Measurements from ENCODE around the gene PARD3.
A peak's percentile ranks its signal among the peaks of the same experiment; 100 is the strongest.
"Not testable (repeated sequence)": the region's sequence is repeated elsewhere in the genome, so short reads cannot be mapped to it uniquely, and the experiment has no call there.

Gene PARD3

DNA sequence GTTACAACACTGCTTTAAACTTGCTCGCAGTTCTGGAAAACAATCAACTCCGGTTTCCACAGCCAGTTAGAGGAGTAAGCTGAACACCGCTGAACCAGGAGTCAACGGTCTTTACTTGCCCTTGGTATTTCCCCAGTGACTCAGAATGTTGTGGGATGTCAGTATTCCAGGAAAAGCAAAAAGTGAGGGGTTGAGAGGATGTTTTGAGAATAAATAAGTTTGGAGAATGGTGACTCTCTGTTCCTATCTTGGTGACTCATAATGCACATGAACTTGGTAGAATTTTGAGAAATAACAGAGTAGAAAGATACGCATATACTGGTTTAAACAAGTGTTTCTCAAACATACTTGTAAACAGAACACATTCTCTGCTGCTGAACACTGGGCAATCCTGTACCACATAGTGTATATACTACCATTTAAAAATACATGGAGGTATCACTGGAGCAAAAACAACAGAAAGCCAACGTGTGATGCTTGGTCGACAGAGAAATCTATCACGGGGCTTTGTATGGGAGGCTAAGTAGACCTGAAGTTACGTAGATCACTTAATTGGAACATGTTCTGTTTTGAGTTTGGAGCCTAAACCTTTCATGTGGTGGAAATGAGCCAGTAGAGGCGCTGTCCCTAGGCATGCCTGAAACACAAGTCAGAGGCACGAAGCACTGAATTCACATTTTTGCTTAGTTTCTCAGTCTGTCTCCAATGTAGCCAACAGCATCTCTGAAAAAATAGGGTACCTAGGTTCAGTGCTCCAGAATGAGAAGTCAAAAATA is 534.3 kb downstream of the PARD3 start:
- DNase-seq, result no peak

DNA sequence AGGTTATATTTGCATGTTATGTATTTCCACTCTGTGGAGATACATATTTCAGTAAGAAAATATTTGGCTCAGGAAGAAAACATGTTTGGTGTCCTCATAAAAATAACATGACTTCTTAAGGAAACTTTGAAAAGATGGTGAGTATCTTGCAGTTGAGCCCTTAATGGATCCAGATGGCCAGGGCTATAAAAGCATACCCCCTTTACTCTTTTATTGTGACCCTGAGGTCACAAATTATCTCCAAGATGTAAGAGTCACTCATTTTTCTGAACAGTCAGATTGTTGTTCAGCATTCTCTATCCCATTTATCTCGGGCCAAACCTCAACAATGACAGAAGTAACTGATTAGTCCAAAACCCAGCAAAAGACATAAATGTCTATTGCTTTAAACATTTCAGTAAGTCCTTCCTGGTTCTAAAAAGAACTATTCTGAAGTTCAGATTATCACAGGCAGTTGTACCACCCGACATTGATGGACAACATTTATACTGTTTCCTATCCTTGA is 539.4 kb downstream of the PARD3 start:
- no peak for DNase-seq

DNA sequence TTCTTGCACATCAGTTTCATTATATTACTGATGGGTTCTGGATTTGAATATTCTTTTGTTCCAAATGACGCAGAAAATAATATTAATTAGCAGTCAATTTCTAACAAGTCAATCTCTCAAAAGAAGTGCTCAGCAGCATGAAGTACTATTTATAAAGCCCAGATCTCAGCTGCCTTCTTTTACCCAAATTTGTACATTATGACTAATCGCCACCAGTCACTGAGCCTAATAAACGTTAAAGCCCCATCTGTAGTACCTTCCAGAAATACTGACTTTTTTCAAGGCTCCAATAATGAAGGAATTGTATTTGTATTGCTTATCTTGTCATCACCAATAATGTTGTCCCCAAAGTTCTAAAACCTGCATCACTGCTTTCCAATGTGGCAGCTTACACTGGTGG is 540.2 kb downstream of the PARD3 start:
- no peak for DNase-seq

DNA sequence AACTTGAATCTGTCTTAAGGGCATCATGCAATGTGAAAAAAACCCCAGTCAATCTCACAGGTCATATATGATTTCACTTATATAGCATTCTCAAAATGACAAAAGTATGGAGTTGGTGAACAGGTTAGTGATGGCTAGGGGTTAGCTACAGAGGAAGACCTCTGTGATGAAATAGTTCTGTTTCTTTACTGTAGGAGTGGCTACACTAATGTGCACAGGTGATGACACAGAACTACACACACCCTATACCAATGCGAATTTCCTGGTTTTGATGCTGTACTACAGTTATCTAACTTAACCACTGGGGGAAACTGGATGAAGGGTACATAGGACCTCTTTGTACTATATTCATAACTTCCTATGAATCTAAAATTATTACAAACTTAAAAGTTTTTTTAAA is 541.8 kb downstream of the PARD3 start:
- DNase-seq, result no peak

DNA sequence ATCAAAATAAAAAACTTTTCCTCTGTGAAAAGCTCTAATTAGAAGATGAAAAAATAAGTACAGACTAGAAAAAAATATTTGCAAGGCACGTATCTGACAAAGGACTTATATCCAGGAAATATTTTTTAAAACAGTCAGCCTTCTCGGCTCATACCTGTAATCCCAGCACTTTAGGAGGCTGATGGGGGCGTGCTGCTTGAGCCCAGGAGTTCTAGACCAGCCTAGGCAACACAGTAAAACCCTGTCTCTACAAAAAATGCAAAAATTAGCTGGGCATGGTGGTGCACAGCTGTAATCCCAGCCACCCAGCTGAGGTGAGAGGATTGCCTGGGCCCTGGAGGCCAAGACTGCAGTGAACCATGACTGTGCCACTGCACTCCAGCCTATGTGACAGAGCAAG is 542.8 kb downstream of the PARD3 start:
- no peak for DNase-seq

DNA sequence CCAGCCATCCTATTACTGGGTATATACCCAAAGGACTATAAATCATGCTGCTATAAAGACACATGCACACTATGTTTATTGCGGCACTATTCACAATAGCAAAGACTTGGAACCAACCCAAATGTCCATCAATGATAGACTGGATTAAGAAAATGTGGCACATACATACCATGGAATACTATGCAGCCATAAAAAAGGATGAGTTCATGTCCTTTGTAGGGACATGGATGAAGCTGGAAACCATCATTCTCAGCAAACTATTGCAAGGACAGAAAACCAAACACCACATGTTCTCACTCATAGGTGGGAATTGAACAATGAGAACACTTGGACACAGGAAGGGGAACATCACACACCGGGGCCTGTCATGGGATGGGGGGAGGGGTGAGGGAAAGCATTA is 546.7 kb downstream of the PARD3 start:
- not testable (repeated sequence) for DNase-seq

DNA sequence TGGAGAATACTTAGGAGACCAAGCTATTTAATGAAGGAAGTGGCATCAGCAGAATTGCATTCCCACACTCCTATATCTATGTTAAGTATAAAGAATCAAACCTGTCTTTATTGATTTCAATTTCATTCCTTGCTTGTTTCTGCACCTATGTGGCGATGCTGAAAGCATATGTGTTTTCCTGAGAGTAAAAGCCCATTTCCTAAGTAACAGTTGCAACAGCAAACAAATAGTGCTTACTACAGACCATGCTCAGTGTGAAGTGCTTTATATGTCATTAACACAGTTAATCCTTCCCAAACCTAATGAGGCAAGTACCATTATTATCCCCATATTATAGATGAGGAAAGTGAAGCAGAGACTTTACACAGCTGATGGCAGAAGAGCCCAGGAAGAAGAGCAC is 552.1 kb downstream of the PARD3 start:
- no peak for DNase-seq

DNA sequence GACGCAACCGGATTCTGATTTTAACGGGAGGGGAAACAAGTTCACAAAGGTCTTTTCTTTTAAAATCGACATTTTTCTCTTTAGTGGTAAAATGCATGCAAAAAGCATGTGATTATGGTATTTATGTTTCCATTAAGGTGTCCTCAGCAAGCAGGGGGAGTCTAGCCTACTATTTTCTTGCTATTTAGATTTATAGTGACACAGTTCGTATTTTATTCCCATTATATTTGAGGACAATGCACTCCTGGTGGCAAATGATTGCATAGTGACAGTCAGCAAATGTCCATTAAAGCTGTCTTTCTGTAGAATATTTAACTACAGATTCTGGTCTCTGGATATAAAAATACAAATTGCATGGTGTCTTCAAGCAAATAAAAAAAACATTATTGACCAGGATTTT is 554.2 kb downstream of the PARD3 start:
- DNase-seq, result no peak

DNA sequence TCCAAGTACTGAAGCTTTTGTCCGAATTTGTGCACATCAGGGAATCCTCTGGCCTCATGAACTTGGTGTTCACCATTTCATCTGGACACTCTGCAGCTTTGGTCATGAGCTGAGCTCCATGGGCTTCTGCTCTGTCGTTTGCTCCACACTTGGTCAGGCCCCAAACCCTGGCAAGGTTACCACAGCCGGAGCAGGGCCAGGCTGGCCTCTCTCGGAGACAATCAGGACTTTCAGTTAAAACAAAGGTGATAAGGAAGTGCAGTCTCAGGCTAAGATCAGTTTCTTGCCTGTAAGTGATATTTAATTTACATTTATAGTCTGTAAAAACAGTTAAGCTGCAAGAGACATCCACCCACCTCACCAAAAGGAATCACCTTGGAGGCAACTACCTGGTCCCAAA is 558.9 kb downstream of the PARD3 start:
- DNase-seq, result no peak

DNA sequence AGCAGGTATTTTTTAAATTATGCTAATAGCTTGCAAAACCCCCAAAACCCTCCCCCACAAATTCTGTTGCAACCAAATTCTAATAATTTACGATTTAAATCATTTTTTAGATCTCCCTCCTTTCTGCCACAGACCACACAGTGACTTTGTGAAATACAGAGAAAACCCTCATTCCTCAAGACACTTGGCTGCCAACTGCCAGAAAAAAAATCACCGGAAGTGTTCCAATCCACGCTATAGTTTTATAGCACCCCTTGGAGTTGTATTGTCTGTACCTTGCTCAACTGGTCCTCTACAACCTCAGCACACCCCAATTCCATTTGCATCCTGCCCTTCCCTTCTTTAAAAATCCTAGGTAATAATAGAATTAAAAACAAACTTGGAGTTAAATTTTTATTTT is 560.1 kb downstream of the PARD3 start:
- no peak for DNase-seq

DNA sequence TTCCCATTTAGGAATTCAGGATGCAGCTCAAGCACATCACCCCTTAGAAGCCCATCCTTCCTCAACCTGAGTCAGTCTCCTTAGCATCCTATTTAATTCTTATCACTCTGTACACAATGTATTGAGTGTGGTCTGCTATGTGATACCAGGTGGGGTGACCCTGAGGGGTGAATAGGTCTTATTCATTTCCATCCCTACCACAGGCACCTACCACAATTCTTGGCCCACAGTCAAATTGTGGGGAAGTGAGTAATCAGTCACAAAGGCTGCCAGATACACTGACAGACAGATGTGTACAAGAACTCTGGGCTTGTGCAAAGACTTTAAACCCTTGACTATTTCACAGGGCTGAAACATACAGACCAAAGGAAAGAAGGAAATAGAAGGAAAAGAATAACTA is 560.5 kb downstream of the PARD3 start:
- no peak for DNase-seq

DNA sequence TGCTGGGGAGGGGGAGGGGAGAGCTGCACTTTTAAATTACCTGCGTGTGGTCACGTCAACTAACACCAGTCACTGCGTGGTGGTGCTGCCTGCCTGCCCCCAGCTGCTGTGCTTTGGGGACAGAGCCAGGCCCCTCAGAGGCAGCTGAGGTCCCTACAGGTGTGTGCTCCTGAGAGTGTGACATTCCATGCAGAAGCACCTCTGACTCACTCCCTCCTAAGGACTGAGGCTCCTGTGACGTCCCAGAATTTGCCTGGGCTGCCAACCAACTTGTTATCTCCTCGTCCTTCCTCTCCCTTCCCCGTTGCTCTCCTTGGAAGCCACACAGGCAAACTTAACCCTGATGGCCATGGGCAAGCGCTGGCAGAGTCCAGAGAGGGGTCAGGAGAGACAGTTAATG is 563.0 kb downstream of the PARD3 start:
- DNase-seq, result peak; percentile 24

DNA sequence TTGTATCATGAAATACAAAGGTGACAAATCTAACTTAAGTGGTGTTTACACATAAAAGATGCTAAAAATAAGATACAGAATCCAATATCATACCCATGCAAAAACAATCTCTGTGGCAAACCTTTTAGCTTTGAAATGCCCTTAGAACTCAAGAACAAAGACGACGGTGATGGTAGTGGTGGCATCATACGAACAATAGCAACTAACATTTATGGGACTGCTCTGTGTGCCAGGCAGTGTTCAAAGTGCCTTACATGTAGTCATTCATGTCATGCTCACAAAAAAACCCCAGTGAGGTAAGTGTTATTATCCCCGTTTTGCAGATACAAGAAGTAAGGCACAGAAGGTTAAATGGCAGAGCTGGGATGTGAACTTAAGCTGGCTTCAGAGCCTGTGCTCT is 563.9 kb downstream of the PARD3 start:
- no peak for DNase-seq

DNA sequence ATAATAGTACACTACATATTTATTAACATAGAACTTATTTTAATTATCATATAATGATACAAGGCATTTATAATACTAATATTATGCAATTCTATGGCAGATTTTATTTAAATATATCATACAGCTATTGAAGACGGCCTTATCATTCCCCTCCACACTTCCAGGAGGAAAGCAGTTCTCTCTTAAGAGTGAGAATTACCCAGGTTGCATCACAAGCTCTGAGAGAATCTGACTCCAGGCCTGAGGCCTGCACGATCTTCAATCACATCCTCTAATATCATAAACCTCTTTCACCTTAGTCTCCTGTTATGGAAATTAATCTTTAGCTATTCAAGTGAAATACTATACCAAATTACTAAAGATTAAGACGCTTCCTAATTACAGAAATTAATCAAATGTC is 564.4 kb downstream of the PARD3 start:
- DNase-seq, result no peak

DNA sequence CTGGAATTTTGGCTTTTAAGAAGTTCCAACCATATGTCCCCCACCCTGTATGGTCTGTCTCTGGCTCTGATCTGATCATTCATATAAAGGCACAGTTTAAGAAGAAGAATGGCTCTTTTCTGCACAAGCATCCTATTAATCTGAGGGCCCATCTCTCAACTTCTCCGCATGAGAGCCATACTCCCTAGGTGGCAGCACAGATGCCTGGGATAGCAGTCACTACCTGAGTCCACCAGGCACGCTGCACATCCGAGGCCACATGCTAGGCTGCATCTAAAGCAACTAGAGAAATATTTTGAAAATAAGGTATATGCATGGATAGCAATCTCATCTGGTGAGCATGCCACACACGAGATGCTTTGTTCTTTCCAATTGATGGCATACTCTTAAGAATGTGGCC is 565.5 kb downstream of the PARD3 start:
- DNase-seq, result no peak

DNA sequence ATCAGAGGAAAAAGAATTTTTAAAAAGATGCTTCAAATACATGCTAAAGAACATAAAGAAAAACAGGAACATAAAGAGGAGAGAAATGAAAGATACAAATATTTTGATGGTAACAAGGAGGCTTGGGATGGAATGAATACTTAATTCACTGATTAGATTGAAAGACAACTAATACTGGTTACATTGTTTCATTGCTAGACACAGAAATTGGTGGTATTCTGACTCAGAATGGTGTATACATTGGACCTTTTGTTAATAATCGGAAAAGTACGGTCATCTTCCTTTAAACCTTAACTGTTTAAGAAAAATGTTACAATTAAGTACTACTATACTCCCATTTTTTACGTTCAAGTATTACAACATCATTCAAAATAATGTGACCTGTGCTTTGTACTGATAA is 567.5 kb downstream of the PARD3 start:
- DNase-seq, result no peak

DNA sequence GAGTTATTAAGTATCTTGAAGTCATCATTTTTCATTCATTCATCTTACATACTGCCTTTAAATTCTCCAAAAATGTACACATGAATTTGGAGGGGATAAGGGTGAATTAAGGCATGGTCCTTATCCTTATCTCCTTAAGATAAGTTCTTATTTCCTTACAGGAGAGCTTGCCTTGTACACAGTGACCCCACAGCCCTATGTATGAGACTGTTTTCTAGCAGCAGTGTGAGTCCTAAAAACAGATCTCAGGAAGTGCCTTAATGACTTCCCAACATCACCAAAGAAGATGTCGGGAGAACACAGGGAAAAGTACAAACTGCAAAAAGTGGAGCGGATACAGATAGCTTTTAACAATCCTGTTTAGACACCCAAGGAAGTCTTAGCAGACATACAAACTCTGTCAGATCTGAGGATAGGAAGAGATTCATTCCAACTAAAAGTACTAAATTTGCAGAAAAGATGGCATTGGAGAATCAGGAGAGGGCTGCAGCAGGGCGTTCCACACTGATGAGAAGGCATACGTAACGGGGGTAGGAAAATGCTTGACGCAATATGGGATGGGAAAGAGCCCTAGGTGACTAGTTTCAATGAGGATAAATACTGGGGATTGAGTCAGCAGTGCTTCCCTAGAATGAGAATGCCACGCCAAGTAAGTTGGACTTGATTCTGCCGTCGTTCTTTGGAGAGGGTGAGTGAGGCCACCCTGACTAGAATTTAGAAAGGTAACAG is 570.2 kb downstream of the PARD3 start:
- no peak for DNase-seq

DNA sequence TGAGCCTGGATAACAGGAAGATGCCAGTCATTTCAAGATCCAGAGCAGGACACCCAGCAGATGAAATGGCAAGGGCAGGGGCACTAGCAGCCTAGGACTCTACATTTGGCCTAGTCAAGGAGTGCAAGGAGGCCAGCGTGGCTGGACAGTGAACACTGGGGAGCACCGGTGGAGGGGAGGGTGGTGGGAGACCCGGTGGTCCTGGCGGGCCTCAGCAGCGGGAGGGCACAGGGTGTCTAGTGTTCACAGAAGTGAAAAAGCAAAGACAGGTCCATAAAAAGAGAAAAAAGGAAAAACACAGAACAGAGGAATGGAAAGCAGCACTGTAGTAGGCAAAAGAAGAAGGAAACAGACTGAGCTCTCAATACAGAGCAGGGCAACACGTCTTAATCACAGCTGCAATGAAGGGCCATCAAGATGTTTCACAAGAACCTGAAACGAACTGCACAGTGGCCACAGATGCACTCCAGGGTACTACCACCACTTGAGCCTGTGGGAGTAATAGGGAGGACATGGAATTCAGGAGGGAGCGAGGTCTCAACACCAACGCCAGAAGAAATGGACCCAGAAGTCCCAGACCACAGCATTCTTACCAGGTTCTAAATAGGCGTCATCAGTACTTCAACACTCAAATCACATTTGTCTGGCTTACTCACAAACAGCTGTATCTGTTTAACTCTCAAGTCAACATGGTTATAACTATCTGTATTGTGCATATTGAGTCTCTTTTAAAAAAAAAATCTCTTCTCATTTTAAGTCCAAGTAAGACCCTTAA is 573.7 kb downstream of the PARD3 start:
- DNase-seq, result no peak

DNA sequence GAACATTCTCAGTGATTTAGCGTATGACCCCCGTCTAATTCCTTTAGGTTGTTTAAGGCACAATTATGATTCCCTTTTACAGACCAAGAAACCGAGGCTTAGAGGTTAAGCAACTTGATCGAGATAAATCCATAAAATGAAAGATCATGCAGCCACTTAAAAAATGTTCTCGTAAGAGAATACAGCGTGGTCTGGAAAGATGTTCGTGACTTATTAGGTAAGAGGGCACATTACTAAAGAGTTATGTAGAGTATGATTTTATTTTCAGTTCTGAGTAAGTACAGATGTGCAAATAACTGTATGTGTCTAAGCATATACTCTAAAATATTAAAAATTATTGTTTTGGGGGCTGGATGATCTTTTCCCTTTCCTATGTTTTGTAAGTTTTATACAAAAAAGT is 575.1 kb downstream of the PARD3 start:
- DNase-seq, result no peak

DNA sequence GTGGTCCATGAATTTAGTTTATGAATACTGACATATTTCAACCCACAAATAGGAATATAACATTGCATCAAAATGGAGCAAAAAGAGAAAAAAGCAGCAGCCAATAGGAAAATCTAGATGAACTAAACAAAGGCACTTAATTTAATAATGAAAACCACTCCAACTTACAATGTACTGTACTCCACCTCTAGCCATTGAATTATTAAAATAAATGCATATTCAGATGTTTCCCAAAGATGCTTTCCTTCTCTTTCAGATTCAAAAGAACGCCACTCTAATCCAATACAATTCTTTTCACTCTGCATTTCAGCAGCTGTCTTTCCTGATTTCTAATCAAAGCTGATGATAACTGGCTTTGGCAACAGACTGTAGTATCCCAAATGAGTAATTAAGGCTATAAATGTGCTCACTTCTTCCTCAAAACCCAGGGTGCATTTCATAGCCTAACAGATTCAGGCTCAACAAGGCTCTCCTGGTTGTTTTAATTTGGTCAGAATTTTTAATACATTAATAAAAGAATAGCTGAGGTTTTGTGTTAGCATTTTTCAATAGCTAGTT is 577.1 kb downstream of the PARD3 start:
- DNase-seq, result no peak

DNA sequence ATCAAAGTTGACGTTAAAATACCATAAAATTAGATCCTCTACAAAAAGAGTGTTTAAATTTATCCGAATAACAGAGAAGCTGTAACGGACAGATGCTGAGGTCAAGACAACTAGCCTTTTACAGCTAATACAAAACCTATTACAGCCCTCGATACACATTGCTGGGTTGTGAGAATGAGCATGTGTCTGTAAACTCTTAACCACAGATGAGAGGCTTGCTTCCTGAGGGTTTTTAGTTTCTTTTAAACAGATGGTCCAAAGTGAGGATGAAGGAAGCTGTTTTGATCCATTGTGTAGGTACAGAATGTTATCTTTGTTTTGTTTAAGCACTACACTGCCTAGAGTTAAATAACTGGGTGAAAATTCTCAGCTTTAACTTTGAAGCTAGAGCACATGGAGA is 578.2 kb downstream of the PARD3 start:
- DNase-seq, result no peak

DNA sequence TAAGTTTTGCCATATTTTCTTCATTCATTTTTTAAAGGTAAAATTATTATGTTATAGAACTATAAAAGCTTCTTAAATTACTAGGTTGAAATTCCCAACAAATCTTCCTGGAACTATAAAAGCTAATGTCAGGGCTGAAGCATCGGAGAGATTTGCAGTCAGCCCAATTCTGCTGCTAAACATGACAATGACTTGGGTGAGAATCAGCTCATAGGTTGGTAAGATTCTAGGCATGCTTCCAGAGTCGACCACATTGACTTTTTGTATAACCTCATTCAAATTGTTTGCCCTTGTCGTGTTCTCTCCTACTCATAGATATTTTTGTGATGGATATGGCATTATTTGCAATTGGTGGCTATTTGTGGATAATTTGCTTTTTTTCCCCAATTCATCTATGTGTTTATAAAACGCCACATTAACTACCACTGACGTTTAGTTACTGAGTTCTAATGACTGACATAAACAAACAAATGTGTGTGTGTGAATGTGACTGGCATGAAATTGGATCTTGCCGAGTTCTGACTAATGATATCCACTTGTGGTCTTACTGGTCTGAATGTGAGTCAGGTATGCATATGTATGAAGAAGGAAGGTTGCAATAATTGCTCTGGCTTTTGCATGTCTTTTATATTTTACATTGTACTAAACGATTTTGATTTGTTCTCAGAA is 579.8 kb downstream of the PARD3 start:
- peak; percentile 46 for DNase-seq

DNA sequence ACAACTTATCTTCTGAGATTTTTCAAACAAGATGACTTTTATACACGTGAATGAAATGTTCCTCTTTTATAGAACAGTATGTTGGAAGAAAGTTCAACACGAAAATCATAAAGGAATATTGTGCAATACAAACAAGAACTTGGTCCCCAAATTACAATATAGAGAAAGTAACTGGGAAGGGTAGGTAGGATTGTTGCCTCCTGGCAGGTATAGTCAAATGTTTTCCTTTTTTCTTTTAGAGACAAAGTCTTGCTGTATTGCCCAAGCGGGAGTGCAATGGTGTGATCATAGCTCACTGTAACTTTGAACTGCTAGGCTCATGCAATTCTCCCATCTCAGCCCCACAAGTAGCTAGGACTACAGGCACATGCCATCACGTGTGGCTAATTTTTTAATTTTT is 582.6 kb downstream of the PARD3 start:
- DNase-seq, result no peak
